Kidney epithelial cell (primary cell): Measurements from ENCODE around the gene MOCS1. TPM values are rescaled to one million over a fixed set of nuclear protein-coding genes. Genes with fewer than 3 reads are reported as not detected.

Experiments
- DNase-seq: peaks from one replicate; pipeline ENCODE4 v3.0.0-alpha.2; 2010; ENCODE audit warnings: low read depth
- H3K27me3 ChIP-seq: 2 replicates; pipeline ENCODE4 v1.6.0; 2011; ENCODE audit warnings: low read length; ENCODE audit not compliant: control insufficient read depth, insufficient read depth
- H3K36me3 ChIP-seq: 2 replicates; pipeline ENCODE4 v1.5.1; 2011; ENCODE audit warnings: low read length; ENCODE audit not compliant: control insufficient read depth, insufficient read depth
- H3K4me3 ChIP-seq: 2 replicates; pipeline ENCODE4 v1.5.1; 2011; ENCODE audit warnings: low read depth, mild to moderate bottlenecking, control low read depth, low read length
- total RNA-seq: library from RNA; depleted of rRNA; stranded (reverse); fragments of >200 nt; gene quantifications from 2 replicates; pipeline ENCODE4 v1.2.3, GENCODE V29; 2015
- TF ChIP-seq, protein P1 (sequence below): IDR thresholded peaks from 2 replicates; pipeline ENCODE4 v1.5.1; 2011; ENCODE audit warnings: mild to moderate bottlenecking, moderate library complexity, low read length, control low read depth, inconsistent platforms; ENCODE audit not compliant: insufficient read depth, poor library complexity, severe bottlenecking

MOCS1 gene
- total RNA-seq, 1 donor from 2014 or later: 15.0 TPM

DNA sequence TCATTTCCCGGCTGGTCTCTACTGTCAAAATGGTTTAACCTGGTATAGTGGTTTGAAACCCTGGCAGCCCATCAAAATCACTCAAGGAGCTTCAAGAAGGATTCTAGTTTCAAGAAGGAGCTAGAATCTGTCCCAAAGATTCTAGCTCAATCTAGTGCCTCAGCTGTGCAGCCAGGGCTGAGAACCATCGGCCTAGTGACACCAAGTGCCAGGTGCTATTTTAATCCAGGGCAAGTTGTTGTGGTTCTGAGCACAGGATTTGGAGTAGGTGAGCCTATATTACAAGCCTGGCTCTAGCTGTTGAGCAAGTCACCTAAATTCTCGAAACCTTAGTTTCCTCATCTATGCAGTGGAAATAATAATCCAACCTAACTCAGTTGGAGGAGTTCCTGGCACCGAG is 3.7 kb downstream of the MOCS1 start:
- TF ChIP-seq, protein P1, sequence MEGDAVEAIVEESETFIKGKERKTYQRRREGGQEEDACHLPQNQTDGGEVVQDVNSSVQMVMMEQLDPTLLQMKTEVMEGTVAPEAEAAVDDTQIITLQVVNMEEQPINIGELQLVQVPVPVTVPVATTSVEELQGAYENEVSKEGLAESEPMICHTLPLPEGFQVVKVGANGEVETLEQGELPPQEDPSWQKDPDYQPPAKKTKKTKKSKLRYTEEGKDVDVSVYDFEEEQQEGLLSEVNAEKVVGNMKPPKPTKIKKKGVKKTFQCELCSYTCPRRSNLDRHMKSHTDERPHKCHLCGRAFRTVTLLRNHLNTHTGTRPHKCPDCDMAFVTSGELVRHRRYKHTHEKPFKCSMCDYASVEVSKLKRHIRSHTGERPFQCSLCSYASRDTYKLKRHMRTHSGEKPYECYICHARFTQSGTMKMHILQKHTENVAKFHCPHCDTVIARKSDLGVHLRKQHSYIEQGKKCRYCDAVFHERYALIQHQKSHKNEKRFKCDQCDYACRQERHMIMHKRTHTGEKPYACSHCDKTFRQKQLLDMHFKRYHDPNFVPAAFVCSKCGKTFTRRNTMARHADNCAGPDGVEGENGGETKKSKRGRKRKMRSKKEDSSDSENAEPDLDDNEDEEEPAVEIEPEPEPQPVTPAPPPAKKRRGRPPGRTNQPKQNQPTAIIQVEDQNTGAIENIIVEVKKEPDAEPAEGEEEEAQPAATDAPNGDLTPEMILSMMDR: no peak
- Histone ChIP-seq H3K27me3 (no peaks in the 10 kb centered on the region), H3K4me3 (no peak overlapping the region), H3K36me3 (no peaks in the 10 kb centered on the region)
- no peak for DNase-seq

DNA sequence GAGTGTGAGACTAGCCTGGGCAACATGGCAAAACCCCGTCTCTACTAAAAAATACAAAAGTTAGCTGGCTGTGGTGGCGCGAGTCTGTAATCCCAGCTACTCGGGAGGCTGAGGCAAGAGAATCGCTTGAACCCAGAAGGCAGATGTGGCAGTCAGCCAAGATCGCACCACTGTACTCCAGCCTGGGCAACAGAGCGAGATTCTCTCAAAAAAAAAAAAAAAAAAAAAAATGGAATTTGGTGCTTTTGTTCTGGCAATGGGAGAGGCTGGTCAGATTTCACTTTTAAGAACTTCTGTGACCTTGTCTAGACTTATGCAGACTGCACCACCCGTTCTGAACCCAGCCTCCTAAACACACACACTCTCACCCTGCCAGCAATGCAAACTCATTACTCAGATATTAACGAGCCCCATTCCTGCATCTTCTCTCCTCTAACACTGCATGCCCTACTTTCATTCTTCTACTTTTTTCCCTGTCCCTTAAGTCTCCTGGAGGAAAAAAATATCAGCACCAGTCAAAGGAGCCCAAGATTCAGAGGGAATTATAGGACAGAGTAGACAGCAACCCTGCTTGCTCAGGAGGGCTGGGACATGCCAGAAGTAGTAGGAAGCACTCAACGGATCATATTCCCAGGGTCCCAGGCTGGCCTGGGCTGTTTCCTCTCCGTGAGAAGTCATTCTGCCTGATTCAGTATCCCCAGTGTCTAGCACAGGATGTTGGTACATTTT is 4.4 kb downstream of the MOCS1 start:
- Histone ChIP-seq H3K27me3 (no peaks in the 10 kb centered on the region), H3K36me3 (no peaks in the 10 kb centered on the region), H3K4me3 (no peak overlapping the region)
- no peak for DNase-seq
- TF ChIP-seq, protein P1: no peak

- TF ChIP-seq, protein P1: no peak
- Histone ChIP-seq H3K36me3 (no peaks in the 10 kb centered on the region), H3K4me3 (no peak overlapping the region), H3K27me3 (no peaks in the 10 kb centered on the region)
- no peak for DNase-seq
These were observed 5.1 kb downstream of the MOCS1 start for GRCh38 chr6:39929039-39929732.

DNA sequence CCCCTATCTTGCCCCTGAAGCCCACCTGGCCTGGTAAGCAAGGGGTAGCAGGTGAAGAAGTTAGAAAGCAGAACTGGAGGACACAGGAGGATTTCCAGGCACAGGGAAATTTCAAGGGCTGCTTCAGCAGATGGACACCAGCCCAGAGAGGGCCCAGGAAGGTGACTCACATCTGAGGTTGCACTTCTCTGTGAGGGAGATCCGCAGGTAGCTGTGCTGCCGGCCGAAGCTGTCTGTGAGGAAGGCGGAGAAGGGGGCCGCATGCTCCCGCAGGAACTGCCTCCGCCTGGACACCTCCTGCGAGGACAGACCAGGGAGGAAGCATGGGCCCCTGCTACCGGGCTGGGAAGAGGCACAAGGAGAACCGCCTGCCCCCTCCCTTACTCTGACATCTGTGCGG is 7.1 kb downstream of the MOCS1 start:
- TF ChIP-seq, protein P1: no peak
- H3K4me3 ChIP-seq: no peak overlapping the region
- no peak for DNase-seq
- no peaks in the 10 kb centered on the region for H3K27me3 ChIP-seq
- no peaks in the 10 kb centered on the region for H3K36me3 ChIP-seq

- H3K4me3 ChIP-seq: no peak overlapping the region
- no peak for DNase-seq
These were observed 7.6 kb downstream of the MOCS1 start for GRCh38 chr6:39926668-39927067.

More at GRCh38 chr6:39926668-39927067, 7.6 kb downstream of the MOCS1 start:
- Histone ChIP-seq H3K36me3 (no peaks in the 10 kb centered on the region), H3K27me3 (no peaks in the 10 kb centered on the region)
- TF ChIP-seq, protein P1: no peak
